ENCODE measurements around the gene REG1A. TPM values are rescaled to one million over a fixed set of nuclear protein-coding genes. Genes with fewer than 3 reads are reported as not detected.

Gene REG1A
- total RNA-seq, 2 experiments from 2014 or later = not detected

DNA sequence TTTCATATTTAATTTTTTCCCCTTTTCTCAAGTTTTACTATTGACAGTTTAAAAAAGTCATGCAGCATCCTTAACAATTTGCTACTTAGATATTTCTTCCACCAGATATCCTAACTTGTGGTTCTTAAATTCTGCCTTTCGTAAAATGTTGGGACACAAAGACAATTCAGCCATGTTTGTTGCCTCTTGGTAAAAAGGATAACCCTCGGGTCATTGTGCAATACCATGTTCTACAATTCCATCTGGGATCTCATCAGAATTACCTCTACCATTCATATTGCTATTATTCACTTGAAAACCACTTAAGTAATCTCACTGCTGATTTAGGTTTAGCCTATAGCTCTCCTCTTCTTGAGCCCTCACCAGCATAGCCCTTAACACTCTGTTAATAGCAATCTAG is 19.3 kb upstream of the REG1A start:
- ChIA-PET POLR2A (no interaction called here), CTCF (no interaction called here)
- H3K36me3 Mint-ChIP-seq (ENCODE audit: low read depth) = no peaks in the 10 kb centered on the region
- ATAC-seq (ENCODE audit: poor library complexity) (no peak), DNase-seq (no peak)
- H3K4me3 Mint-ChIP-seq = no peak overlapping the region
- H3K9me3 Mint-ChIP-seq = peaks cover 15% of the 10 kb centered on the region
- TF ChIP-seq, protein P1, sequence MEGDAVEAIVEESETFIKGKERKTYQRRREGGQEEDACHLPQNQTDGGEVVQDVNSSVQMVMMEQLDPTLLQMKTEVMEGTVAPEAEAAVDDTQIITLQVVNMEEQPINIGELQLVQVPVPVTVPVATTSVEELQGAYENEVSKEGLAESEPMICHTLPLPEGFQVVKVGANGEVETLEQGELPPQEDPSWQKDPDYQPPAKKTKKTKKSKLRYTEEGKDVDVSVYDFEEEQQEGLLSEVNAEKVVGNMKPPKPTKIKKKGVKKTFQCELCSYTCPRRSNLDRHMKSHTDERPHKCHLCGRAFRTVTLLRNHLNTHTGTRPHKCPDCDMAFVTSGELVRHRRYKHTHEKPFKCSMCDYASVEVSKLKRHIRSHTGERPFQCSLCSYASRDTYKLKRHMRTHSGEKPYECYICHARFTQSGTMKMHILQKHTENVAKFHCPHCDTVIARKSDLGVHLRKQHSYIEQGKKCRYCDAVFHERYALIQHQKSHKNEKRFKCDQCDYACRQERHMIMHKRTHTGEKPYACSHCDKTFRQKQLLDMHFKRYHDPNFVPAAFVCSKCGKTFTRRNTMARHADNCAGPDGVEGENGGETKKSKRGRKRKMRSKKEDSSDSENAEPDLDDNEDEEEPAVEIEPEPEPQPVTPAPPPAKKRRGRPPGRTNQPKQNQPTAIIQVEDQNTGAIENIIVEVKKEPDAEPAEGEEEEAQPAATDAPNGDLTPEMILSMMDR (IDR thresholded peaks at IDR 0.05) = no peak
- no peak overlapping the region for H3K27ac Mint-ChIP-seq
- no peaks in the 10 kb centered on the region for H3K4me1 ChIP-seq (ENCODE audit: insufficient read depth, low read length)
- H3K27me3 Mint-ChIP-seq = no peaks in the 10 kb centered on the region
- no peaks in the 10 kb centered on the region for H3K36me3 ChIP-seq (ENCODE audit: insufficient read depth, low read length)
- peaks cover 9 to 17% of the 10 kb centered on the region in 2 experiments for H3K9me3 ChIP-seq (ENCODE audit: control insufficient read depth in 1 of 2, insufficient read depth in 1 of 2, low read length in 2 of 2)
- H3K27me3 ChIP-seq (ENCODE audit: control insufficient read depth in 1 of 2, insufficient read depth in 2 of 2, low read length in 2 of 2) = no peaks in the 10 kb centered on the region
- intact Hi-C loops (cut with DNase I, micrococcal nuclease) = no loop called here
- H3K4me3 ChIP-seq (ENCODE audit: low read length) = no peak overlapping the region
- no peak overlapping the region for H3K27ac ChIP-seq (ENCODE audit: low read depth in 1 of 2, low read length in 2 of 2)
- H3K4me1 Mint-ChIP-seq (ENCODE audit: low read depth) = no peaks in the 10 kb centered on the region

DNA sequence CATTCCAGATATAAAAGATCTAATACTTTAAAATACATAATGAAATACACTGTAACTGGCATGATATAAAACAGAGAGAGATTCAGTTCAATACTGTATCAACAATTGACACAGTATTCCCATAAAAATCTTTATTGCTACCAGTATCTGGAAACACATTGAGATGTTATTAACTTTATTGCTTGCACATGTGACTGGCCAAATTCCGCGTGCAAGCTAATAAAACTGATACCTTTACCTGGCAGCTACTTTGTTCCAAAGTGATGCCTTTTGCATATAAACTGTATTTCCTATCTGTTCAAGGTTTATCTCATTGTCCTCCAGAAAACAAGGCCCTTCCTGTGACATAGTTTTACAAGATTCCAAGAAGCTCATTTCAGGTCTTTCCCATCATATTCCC is 17.1 kb upstream of the REG1A start:
- H3K36me3 ChIP-seq (ENCODE audit: insufficient read depth, low read length) = no peaks in the 10 kb centered on the region
- CTCF ChIA-PET = no interaction called here
- POLR2A ChIA-PET = no interaction called here
- Mint-ChIP-seq H3K4me3 (no peak overlapping the region), H3K9me3 (peaks cover 12% of the 10 kb centered on the region), H3K4me1 (ENCODE audit: low read depth) (no peaks in the 10 kb centered on the region), H3K36me3 (ENCODE audit: low read depth) (no peaks in the 10 kb centered on the region), H3K27ac (no peak overlapping the region), H3K27me3 (no peaks in the 10 kb centered on the region)
- DNase-seq (no peak), ATAC-seq (ENCODE audit: poor library complexity) (no peak)
- TF ChIP-seq, protein P1 (IDR thresholded peaks at IDR 0.05) = no peak
- H3K27me3 ChIP-seq (ENCODE audit: control insufficient read depth in 1 of 2, insufficient read depth in 2 of 2, low read length in 2 of 2) = no peaks in the 10 kb centered on the region
- H3K9me3 ChIP-seq (ENCODE audit: control insufficient read depth in 1 of 2, insufficient read depth in 1 of 2, low read length in 2 of 2) = peaks cover 8 to 9% of the 10 kb centered on the region in 2 experiments
- no peak overlapping the region for H3K27ac ChIP-seq (ENCODE audit: low read depth in 1 of 2, low read length in 2 of 2)
- intact Hi-C loops (cut with DNase I, micrococcal nuclease) = no loop called here
- H3K4me1 ChIP-seq (ENCODE audit: insufficient read depth, low read length) = no peaks in the 10 kb centered on the region
- no peak overlapping the region for H3K4me3 ChIP-seq (ENCODE audit: low read length)

DNA sequence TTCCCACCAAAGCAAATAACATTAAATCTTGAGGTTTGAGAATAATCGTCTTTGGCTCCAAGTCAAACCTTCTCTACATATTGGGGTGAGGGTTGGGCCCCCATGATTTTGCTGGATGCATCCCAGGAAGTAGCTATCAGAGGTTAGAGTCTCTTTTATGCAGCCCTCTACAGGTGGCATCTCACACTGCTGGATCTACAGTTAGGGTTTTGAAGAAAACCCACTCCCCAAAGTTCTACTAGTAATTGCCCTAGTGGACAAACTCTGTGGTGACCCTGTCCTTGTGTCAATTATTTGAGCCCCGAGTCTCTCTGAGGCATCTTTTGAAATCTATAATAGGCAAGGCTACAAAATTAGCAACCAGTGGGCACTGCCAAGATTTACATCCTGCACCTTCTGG is 15.0 kb upstream of the REG1A start:
- Mint-ChIP-seq H3K36me3 (ENCODE audit: low read depth) (no peaks in the 10 kb centered on the region), H3K9me3 (peaks cover 10% of the 10 kb centered on the region), H3K27me3 (no peaks in the 10 kb centered on the region), H3K4me3 (no peak overlapping the region), H3K4me1 (ENCODE audit: low read depth) (no peaks in the 10 kb centered on the region), H3K27ac (no peak overlapping the region)
- ChIA-PET CTCF (no interaction called here), POLR2A (no interaction called here)
- intact Hi-C loops (cut with DNase I, micrococcal nuclease) = no loop called here
- Histone ChIP-seq H3K4me3 (ENCODE audit: low read length) (no peak overlapping the region), H3K27me3 (ENCODE audit: control insufficient read depth in 1 of 2, insufficient read depth in 2 of 2, low read length in 2 of 2) (no peaks in the 10 kb centered on the region), H3K36me3 (ENCODE audit: insufficient read depth, low read length) (no peaks in the 10 kb centered on the region), H3K4me1 (ENCODE audit: insufficient read depth, low read length) (no peaks in the 10 kb centered on the region), H3K9me3 (ENCODE audit: control insufficient read depth in 1 of 2, insufficient read depth in 1 of 2, low read length in 2 of 2) (peaks cover 0 to 9% of the 10 kb centered on the region in 2 experiments), H3K27ac (ENCODE audit: low read depth in 1 of 2, low read length in 2 of 2) (no peak overlapping the region)
- no peak for DNase-seq
- ATAC-seq (ENCODE audit: poor library complexity) = no peak
- TF ChIP-seq, protein P1 (IDR thresholded peaks at IDR 0.05) = no peak
